Stimulated activated CD8-positive, alpha-beta memory T cell treated with anti-CD3 and anti-CD28 coated beads, Interleukin-2, amount 100 ng/mL, for 48 hours (primary cell): ENCODE results near the gene CCDC137.
"Not testable (repeated sequence)": the region's sequence is repeated elsewhere in the genome, so short reads cannot be mapped to it uniquely, and the experiment has no call there.

Source experiments
- DNase-seq, 2 donors: peaks; one replicate each; pipeline ENCODE4 v3.0.0-alpha.2; 2020; ENCODE audit warnings: low read depth in 2 of 2

The CCDC137 gene

DNA sequence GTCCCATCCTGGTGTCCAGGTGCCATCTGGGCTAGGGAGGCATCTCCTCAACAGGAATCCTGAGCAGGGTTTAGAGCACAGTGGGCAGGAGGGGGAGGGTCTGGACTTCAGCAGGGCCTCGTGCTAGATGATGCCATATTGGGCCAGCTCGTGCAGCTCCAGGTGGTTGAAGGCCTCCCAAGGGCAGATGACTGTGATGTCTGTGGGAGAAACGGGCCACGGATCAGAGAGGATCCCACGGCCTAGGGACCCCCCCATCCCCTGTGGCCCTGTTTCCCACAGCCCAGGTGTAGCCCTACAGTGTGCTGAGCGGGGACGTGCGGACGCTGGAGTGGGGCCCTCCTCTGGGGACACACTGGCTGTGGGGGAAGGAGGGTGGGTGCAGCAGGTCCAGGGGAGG lies 15.6 kb upstream of the CCDC137 start:
- DNase-seq = no peak

DNA sequence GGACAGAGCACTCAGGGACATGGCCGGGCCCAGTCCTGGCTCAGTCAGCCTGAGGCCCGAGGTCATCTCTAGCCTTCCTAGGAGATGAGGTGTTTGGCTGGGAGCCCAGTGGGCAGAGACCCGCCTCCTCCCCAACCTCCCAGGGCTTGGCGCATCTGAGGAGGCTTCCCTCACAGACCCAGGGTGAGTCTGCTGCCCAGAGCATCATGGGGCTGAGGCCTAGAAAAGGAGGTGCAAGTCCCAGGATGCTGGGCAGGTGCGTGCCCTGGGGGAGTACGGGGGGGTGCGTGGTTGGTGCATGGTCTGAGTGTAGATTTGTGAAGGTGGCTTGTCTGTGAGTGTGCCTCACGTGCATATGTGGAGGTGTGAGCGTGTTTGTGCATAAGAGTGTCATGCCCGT lies 14.8 kb upstream of the CCDC137 start:
- no peak for DNase-seq

DNA sequence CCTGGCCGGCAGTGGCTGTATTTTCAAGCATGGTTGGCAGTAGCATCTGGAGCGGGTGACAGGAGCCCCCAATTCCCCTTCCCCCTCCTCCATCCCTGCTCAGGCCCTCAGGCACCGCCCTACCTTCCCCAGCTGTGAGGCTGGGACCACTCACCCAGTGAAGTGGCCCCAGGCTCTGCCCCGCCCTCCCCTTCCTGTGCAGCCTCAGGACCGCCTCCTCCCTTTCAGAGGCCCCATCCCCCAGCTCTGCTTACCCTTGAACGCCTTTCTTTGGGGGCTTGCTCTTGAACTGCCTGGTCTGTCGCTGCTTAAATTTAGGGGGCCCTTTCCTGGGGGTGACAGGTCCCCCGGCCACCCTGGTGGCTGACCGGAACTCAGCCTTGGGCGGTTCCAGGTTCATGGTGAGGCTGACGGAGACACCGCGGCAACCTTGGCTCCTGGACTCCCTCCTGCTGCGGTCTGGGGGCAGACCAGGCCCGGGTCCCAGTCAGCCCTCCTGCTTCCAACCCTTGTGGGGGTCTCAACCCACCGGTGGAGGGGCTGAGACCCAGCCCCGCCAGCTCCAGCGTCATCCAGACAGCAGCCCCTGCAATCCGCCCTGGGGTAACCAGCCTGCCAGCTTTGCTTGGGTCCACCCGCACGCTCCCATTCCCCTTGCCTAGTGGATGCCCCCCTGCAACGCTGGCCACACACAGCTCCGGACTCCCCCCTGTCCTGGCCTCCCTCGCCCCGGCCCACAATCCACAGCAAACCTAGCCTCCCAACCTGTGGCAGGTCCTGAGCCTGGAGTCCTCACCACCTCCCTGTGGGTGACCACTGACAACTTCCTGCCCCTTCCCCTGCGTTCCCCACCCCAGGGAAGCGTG lies 13.4 kb upstream of the CCDC137 start:
- no peak for DNase-seq

DNA sequence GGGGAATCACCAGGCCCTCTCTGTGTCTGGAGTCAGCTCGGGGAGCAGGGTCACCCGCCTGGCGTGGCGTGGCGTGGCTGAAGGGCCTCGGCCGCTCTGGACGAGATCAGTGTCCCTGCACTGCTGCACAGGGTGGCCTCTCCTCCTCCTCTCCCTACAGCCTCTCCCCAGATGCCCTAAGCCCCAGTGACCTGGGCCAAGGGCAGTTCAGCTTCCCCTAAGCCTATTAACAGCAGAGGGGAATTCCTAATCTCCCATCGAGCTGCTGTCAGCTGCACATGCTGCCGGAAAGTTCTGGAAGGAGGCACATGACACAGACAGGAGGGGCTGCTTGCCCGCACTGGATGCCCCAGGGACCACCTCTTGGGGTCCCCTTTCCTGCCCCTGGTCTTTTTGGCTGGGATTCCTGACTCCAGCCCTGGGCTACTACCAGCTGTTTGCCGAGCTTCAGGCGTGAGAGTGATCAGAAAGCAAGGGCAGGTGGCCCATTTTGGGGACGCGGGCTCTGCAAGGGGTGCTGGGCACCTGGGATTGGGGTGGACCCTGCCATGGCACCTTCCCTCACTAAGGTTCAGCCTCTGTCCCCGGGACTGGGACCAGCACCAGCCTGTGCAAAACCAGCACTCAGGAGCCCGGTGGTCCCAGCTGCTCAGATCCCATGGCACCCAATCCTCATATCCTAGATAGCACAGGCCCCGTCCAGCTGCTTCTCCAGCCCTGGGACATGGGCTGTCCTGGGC lies 11.0 kb upstream of the CCDC137 start:
- no peak for DNase-seq

DNA sequence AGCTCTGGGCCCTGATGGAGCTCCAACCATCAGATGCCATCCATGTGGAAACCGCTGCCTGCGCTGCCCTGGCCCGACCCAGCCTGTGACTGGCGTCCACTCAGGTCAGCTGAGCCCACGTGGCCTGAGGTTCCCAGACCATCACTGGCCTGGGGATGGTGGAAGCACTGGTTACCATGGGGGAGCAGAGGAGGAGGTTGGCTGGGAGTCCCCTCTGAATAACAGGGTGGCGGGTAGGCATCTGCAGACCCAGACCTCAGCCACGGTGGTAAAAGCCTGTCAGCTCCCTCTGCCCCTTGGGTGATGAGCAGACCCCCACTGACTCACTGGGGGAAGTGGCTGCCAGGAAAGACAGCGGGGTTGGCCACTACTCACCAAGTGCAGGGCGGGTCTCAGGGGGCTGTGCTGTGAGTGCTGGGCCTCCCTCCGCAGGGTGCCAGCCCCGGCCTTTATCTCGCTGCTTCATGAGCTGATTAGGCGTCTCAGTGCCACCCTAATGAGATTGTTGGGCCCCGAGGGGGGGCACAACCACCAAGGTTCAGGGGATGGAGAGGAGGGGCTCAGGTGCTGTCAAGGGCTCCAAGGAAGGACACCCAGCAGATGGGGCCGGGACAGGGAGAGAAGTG lies 10.3 kb upstream of the CCDC137 start, which contains the start of gene PDE6G:
PDE6G (minus strand) TSS at position 425 of the 626 bp plus-strand sequence. CDS start 3,237 bp downstream, outside the sequence.
- DNase-seq = no peak

DNA sequence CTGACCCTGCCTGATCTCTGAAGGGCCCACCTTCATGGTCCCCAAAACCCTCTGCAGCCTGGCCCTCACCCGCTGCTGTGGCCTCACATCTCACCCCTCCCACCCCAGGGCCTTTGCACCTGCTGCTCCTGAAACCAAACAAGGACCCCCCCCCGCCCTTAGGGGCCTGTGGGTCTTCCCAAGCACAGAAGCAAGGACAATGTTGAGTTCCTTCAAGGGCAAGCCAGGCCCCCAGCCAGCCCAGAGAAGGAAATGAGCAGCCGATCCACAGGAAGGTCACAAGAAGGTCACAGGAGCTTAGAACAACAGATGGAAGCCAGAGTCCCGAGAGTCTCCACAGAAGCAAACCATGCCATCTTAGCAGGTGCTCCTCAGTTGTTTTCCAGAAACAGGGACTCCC lies 9.7 kb upstream of the CCDC137 start:
- no peak for DNase-seq

DNA sequence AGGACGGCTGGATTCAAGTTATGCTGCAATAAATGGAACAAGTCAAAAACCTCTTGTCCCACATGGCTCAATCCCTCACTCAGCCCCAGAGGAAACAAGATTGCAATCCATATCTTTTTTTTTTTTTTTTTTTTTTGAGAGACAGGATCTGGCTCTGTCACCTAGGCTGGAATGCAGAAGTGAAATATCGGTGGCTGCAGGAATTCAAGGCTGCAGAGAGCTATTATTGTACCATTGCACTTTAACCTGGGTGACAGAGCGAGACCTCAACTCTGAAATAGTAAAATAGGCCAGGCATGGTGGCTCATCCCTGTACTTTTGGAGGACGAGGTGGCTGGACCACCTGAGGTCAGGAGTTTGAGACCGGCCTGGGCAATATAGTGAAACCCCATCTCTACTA lies 7.5 kb upstream of the CCDC137 start:
- no peak for DNase-seq

DNA sequence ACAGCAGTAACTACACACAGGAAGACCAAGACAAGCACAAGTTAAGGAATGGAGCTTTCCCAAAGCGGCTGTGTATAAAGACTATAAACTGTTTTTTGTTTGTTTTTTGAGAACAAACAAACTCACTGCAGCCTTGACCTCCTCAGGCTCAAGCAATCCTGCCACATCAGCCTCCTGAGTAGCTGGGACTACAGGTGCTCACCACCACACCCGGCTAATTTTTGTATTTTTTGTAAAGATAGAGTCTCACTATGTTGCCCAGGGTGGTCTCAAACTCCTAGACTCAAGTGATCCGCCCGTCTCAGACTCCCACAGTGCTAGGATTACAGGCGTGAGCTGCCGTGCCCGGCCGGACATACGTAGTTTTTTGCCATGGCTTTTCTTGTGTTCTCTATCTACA lies 6.1 kb upstream of the CCDC137 start:
- no peak for DNase-seq

DNA sequence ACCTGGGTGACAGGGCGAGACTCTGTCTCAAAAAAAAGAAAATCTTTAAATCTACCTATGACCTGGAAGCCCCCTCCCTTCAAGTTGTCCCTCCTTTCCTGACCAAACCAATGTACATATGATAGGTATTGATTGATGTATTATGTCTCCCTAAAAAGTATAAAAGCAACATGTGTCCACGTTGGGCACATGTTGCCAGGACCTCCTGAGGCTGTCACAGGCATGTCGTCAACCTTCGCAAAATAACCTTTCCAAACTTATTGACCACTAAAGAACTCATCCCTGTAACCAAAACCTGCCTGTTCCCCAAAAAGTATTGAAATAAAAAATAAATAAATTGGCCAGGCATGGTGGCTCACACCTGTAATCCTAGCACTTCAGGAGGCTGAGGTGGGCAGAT lies 4.5 kb upstream of the CCDC137 start:
- DNase-seq = no peak

DNA sequence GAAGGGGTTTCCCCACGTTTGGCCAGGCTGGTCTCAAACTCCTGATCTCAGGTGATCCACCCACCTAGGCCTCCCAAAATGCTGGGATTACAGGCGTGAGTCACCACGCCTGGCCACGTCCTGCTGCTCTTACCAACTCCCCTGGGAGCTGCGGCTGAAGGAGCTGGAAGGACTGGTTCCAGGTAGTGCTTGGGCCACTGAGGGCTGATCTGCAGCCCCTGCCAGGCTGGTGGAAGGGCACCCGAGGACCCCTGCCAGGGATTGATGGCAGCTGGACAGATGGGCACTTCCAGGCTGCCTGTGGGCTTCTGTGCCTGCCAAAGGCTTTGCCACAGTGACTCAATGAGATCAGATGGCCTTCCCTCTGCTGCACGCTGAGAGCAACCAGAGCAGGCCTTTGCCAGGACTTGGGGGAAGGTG lies 2.5 kb upstream of the CCDC137 start:
- DNase-seq = no peak

DNA sequence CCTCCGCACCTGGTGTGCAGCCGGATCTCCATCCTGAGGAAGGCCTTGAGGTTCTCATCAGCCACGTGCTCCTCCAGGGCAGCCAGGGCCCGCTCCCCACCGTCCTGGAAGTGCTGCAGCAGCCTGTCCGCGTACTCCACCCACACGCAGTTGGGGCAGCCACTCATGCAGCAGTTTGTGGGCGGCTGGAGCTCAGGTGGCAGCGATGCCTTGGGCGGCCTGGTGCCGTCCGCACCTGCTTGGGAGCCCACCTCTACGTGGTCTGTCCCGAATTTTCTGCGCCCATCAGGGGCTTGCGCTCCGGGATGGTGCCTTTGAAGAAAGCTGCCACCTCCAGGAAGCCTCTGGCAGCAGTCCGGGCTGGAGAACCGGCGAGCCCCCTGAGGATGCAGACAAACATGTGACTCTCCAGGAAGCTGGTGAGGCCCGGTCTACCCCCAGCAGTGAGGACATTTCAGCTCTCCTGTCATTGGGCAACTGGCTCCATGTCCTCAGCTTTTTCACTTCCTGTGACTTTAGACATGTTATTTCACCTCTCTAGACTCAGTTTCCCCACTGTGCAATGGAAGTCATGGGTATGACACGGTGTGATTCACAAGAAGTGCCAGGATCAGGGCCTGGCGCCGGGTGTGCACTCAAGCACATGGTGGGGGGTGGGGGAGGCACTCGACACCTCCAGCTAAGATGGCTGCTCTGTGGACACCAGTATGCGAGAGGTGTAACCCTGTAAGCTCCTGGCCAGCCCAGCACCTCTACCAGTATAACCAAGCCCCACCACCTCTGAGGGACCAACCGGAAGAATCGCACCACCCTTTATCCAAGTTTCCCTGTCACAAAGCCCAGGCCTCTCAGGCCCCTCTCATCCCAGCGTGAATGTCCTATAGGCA lies 1.1 kb upstream of the CCDC137 start:
- peak in 1 of 2 donors; percentile 48 for DNase-seq

DNA sequence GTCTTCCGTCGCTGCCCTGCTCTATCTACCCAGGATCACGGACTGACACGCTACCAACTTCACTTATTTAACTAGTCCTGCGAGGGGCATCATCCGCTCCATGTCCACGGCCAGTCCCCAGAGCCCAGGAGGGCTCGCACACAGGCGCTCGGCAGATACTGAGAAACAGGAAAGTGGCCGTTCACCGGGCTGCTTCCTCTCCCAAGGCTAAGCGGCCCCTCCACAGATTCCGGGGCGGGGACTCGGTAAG lies 520 bp upstream of the CCDC137 start:
- DNase-seq = no peak

DNA sequence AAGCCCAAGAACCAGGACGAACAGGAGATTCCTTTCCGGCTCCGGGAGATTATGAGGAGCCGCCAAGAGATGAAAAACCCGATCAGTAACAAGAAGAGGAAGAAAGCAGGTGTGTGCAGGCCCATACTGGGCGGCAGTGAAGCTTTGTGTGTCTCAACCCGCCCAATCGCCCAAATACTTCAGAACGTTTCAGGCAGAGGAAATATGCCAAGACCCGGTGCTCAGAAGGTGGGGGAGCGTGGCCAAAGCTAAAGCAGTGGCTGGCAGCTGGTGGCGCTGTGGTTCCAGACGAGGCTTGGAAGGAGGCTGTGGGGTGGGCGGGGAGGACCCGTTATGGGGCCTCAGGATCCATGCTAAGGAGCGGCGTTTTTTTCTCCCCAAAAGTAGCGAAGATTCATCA lies 1.2 kb downstream of the CCDC137 start:
- no peak for DNase-seq

DNA sequence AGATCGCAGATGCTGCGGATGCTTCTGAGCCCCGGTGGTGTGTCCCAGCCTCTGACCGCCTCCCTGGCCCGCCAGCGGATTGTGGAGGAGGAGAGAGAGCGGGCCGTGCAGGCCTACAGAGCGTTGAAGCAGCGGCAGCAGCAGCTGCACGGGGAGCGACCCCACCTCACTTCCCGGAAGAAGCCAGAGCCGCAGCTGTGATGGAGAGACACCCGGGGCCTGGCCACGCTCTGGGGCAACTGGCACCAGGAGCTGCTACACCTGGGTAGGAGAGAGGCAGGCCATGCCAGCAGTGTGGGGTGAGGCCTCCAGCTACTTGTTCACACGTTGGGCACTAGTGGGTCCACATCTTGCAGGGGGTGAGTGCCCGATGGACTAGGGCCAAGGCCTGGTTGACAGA lies 6.0 kb downstream of the CCDC137 start:
- no peak for DNase-seq

DNA sequence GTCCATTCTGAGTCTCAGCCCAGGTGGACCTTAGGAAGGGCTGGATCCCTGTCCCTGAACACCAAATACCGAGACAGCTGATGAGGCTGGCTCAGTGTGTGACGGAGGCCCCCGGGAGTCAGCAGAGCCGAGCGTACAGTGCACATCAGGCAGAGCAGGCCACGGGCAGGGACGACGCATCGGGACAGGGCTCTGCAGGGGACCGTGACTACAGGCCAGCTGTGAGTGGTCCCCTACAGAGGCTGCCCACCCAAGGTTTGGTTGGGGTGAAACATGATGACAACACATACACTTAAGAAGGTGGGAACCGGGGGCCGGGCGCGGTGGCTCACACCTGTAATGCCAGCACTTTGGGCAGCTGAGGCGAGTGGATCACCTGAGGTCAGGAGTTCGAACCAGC lies 6.4 kb downstream of the CCDC137 start:
- DNase-seq = no peak

DNA sequence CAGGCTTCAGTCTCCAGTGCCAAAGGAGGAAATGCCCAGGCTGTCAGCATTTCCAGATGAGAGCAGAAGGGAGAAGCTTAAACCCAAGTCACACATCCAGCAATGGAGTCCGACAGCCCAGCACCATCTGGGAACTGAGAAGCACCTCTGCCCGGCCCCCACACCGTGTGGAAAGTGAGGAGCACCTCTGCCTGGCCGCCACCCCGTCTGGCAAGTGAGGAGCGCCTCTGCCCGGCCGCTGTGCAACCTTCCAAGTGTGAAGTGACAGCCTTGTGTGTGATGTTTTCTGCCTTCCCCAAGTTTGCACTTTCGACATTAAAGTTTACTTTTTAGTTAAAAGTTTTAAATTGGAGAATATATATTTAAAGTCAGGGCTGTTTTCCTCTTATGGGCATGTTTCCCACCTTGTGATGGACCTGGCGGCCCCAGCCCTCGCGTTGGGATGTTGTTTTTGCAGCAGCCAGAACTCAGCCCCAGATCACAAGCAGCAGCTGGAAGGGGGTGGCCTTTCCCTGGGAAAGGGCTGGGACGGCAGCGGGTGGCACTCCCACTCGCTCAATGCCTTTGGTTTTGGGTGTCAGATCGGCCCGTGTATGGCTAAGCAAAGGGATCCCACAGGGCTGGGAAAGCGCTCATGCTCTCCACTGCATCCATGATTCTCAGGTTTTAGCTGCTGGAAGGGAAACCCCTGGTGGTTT lies 7.2 kb downstream of the CCDC137 start:
- DNase-seq = no peak

DNA sequence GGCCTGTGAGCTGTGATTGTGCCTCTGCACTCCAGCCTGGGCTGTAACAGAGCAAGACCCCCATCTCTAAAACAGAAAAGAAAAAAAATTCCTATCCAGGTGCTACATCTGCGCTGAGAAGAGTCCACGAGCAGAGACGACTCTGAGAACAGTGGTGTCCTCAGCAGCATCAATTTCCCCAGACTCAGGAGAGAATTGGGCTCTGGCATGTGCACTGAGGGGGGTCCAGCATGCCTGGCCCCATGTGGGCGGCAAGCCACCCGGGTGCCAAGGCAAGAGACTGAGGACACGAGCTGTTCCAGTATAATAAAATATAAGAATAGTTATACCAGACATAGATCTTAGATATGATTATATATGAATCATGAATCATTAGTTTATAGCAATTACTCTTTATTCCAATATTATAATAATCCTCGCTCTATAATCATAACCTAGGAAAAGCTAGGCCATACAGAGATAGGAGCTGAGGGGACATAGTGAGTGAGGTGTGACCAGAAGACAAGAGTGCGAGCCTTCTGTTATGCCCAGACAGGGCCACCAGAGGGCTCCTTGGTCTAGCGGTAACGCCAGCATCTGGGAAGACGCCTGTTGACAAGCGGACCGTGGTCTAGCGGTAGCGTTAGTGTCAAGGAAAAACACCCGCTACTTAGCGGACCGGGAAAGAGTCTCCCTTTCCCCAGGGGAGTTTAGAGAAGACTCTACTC lies 9.1 kb downstream of the CCDC137 start:
- DNase-seq = not testable (repeated sequence)

DNA sequence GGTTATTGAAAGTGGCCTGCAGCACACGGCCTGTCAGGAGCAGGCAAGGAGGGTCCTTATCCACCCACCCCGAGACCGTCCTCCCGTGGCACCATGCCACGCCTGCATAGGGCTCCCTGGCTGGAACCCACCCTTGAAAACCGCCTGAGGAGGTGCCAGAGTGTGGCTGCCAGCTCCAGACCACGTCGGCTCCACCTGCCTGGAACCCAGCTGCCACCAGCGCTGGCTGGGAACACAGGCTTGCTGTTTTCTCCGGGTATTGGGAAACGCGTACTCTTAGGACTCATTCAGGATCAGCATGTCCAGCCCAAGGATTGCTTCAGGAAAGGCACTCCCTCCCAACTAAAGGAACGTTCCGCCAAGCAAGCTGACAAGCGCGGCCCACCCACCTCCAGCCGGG lies 10.4 kb downstream of the CCDC137 start:
- DNase-seq = no peak

DNA sequence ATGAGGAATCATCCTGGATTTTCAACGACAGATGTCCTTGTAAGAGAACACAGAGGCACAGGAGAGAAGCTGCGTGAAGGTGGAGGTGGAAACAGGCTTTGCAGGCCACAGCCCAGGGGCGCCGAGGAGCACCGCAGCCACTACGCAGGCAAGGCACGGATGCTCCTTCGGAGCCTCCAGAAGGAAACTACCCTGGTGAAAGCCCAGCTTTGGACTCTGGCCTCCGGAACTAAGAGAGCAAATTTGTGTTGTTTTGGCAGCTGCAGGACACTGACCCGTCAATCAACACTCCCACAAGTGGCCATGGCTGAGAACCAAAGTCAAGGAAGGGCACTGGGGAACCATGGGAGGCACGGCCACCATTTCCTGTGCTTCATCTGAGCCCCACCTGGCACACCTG lies 13.6 kb downstream of the CCDC137 start:
- DNase-seq = no peak

DNA sequence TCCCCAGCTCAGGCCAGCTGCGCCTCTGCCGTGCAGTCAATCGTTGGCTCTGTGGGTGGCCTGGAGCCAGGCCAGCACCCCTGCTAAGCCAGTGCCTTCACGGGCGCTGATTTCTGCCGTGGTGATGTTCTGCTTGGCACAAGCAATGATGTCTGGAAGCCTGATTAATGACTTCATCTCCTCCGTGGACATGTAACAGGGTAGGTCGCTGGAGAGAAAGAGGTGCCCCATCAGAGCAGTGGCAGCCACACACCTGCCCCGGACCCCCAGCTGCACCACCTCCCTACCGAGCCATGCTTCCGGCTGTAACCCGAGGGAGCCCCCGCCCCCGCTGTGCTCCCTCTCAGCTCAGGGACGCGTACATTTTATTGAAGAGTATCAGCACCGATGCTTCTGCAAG lies 15.1 kb downstream of the CCDC137 start:
- no peak for DNase-seq
